NB4 (cell line): Measurements from ENCODE around the gene OR10G8.

Experiments
- POLR2A ChIP-seq: IDR thresholded peaks from 2 replicates; pipeline ENCODE4 v1.6.1; 2011; ENCODE audit warnings: mild to moderate bottlenecking; ENCODE audit not compliant: insufficient read length; ENCODE audit errors: extremely low read depth
- TF ChIP-seq, protein P1 (sequence below): IDR thresholded peaks from one replicate; pipeline ENCODE4 v1.5.1; 2012; ENCODE audit warnings: low read depth, low read length

DNA sequence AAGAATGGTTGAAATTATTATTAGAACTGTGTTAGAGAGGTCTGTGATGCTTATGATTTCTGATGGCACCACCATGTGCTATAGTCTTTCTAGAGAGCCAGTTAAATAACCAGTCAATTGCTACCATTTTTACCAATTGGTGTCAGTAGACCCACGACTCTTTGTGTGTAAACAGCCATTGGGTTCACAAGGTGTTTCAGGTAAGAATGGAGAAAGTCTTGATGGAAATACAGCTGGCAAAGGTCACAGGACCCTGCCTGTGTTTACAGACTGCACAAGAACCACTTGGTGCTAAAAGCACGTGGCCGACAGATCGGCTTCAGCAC lies 45.0 kb downstream of the OR10G8 start:
- TF ChIP-seq, protein P1, sequence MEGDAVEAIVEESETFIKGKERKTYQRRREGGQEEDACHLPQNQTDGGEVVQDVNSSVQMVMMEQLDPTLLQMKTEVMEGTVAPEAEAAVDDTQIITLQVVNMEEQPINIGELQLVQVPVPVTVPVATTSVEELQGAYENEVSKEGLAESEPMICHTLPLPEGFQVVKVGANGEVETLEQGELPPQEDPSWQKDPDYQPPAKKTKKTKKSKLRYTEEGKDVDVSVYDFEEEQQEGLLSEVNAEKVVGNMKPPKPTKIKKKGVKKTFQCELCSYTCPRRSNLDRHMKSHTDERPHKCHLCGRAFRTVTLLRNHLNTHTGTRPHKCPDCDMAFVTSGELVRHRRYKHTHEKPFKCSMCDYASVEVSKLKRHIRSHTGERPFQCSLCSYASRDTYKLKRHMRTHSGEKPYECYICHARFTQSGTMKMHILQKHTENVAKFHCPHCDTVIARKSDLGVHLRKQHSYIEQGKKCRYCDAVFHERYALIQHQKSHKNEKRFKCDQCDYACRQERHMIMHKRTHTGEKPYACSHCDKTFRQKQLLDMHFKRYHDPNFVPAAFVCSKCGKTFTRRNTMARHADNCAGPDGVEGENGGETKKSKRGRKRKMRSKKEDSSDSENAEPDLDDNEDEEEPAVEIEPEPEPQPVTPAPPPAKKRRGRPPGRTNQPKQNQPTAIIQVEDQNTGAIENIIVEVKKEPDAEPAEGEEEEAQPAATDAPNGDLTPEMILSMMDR, result no peak
- no peak for TF ChIP-seq POLR2A
